Measurements from ENCODE around the gene STX18.
"Not testable (repeated sequence)": the region's sequence is repeated elsewhere in the genome, so short reads cannot be mapped to it uniquely, and the experiment has no call there.

STX18 gene

DNA sequence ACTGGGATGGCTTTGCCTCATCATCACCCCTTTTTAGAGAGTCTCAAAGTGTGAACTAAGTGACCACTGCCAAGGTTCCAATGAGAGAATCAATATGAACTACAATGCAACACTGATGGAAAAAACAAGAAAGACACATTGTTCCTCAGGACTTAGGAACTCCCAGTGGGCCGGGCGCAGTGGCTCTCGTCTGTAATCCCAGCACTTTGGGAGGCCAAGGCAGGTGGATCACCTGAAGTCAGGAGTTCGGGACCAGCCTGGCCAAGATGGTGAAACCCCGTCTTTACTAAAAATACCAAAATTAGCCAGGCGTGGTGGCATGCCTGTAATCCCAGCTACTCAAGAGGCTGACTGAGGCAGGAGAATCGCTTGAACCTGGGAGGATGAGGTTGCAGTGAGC is 119.7 kb downstream of the STX18 start:
- not testable (repeated sequence) for H3K27me3 ChIP-seq (ENCODE audit: control insufficient read depth, insufficient read depth, low read length); H3K4me3 ChIP-seq (ENCODE audit: low read length); DNase-seq (ENCODE audit: low read depth, low spot score); H3K27ac ChIP-seq (ENCODE audit: low read length); H3K9me3 ChIP-seq (ENCODE audit: control insufficient read depth, insufficient read depth, low read length)
- WGBS (ENCODE audit: insufficient coverage, insufficient read length): no CpG with 5 or more reads among the region's 7 CpGs
- Histone ChIP-seq H3K4me1 (ENCODE audit: control insufficient read depth, insufficient read depth, low read length) (peaks cover 16% of the 10 kb centered on the region), H3K36me3 (ENCODE audit: control insufficient read depth, insufficient read depth, low read length) (peaks cover 12% of the 10 kb centered on the region; the same call in 1 of the 2 replicates)

DNA sequence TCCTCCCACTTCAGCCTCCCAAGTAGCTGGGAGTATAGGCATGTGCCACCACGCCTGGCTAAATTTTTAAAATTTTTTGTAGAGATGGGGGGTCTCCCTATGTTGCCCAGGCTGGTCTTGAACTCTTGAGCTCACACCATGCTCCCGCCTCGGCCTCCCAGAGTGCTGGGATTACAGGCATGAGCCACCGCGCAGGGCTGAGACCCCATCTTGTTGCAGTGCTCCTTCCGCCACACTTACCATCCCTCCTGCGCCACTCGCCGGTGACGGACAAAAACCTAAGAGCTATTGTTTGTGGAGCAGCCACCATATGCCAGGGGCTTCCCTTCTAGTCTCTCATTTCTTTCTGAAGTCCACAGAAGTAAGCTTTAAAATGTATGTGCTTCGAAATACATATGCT is 120.5 kb downstream of the STX18 start:
- WGBS (ENCODE audit: insufficient coverage, insufficient read length): no CpG with 5 or more reads among the region's 11 CpGs
- H3K27ac ChIP-seq (ENCODE audit: low read length): no peak overlapping the region
- H3K9me3 ChIP-seq (ENCODE audit: control insufficient read depth, insufficient read depth, low read length): no peaks in the 10 kb centered on the region
- peaks cover 12% of the 10 kb centered on the region; the same call in 1 of the 2 replicates for H3K36me3 ChIP-seq (ENCODE audit: control insufficient read depth, insufficient read depth, low read length)
- H3K27me3 ChIP-seq (ENCODE audit: control insufficient read depth, insufficient read depth, low read length): no peaks in the 10 kb centered on the region
- no peak overlapping the region for H3K4me3 ChIP-seq (ENCODE audit: low read length)
- peaks cover 11% of the 10 kb centered on the region for H3K4me1 ChIP-seq (ENCODE audit: control insufficient read depth, insufficient read depth, low read length)
- DNase-seq (ENCODE audit: low read depth, low spot score): no peak

DNA sequence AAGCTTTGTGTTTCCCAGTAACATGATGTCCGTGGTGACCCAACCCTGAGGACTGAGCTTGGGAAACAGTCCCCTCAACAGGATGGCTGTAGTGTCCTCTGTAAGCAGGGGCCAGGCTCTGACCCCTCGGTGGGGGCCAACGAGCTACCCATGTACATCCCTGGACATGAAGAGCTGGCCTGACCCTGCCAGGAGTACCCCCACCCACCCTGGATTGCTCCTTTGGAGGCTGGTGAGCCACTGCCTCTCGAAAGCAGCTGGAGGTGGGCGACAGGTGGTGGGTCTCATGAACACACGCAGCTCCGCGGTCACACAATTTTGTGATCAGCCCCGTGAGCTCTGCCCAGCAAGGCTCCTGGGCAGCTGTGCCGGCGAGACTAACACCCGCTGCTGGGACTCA is 121.4 kb downstream of the STX18 start:
- DNase-seq (ENCODE audit: low read depth, low spot score): no peak
- no peaks in the 10 kb centered on the region for H3K9me3 ChIP-seq (ENCODE audit: control insufficient read depth, insufficient read depth, low read length)
- no CpG with 5 or more reads among the region's 12 CpGs for WGBS (ENCODE audit: insufficient coverage, insufficient read length)
- H3K36me3 ChIP-seq (ENCODE audit: control insufficient read depth, insufficient read depth, low read length): peaks cover 12% of the 10 kb centered on the region
- H3K27me3 ChIP-seq (ENCODE audit: control insufficient read depth, insufficient read depth, low read length): no peaks in the 10 kb centered on the region
- no peak overlapping the region for H3K27ac ChIP-seq (ENCODE audit: low read length)
- H3K4me1 ChIP-seq (ENCODE audit: control insufficient read depth, insufficient read depth, low read length): peaks cover 7% of the 10 kb centered on the region
- H3K4me3 ChIP-seq (ENCODE audit: low read length): no peak overlapping the region

DNA sequence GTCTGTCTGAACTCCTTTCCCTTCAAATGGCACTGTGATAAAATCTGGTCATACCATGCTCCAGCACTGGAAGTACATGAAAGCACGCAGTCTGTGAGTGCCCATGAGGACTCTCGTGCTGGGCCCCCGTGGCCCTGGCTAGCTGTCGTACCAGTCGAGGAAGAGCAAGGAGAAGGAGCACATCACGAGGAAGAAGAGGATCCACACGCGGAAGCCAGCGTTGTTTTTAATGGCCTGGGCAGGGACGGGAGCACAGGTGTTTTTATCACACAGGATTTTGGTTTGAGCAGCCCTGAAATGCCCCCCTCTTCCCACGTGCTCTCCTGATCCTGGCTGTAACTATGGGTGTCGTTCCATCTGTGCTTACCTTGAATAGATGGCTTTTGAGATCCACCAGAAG is 122.0 kb downstream of the STX18 start:
- WGBS (ENCODE audit: insufficient coverage, insufficient read length): no CpG with 5 or more reads among the region's 12 CpGs
- no peaks in the 10 kb centered on the region for H3K9me3 ChIP-seq (ENCODE audit: control insufficient read depth, insufficient read depth, low read length)
- peaks cover 7% of the 10 kb centered on the region for H3K4me1 ChIP-seq (ENCODE audit: control insufficient read depth, insufficient read depth, low read length)
- no peak overlapping the region for H3K27ac ChIP-seq (ENCODE audit: low read length)
- no peaks in the 10 kb centered on the region for H3K27me3 ChIP-seq (ENCODE audit: control insufficient read depth, insufficient read depth, low read length)
- no peak for DNase-seq (ENCODE audit: low read depth, low spot score)
- no peak overlapping the region for H3K4me3 ChIP-seq (ENCODE audit: low read length)
- H3K36me3 ChIP-seq (ENCODE audit: control insufficient read depth, insufficient read depth, low read length): peaks cover 12% of the 10 kb centered on the region

DNA sequence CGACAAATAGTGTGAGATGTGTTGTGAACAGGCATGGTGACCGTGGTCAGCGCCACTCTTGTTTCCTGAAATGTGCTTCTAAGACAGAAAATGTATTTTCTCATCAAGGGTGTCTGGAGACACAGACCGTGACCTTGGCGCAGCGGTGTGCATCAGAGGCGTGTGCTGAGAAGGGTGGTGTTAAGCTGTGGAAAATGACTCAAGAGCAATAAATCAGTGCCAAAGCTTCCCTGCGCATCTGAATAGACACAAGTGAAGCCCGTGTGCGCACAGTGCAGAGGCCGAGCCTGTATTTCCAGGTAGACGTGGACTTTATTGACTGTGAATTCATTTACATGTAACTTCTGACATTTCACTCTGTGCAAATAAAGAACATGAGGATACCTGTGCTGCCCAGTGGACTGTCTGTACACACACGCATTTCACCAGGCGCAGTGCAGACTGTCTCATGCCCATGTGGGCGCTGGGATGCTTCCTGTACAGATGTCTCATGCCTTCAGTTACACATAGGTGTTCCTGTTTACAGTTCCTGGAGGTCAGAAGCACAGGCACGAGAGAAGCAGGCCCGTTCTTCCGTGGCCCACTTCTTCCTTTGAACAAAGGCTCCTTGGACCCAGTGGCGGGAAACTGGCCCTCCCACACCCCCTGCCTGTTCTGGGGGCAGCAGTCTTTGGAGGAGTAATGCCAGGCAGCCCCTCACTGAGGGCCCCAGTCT is 123.0 kb downstream of the STX18 start:
- Histone ChIP-seq H3K27me3 (ENCODE audit: control insufficient read depth, insufficient read depth, low read length) (no peaks in the 10 kb centered on the region), H3K4me3 (ENCODE audit: low read length) (no peak overlapping the region), H3K4me1 (ENCODE audit: control insufficient read depth, insufficient read depth, low read length) (peaks cover 2% of the 10 kb centered on the region), H3K36me3 (ENCODE audit: control insufficient read depth, insufficient read depth, low read length) (peaks cover 12% of the 10 kb centered on the region), H3K27ac (ENCODE audit: low read length) (no peak overlapping the region), H3K9me3 (ENCODE audit: control insufficient read depth, insufficient read depth, low read length) (no peaks in the 10 kb centered on the region)
- DNase-seq (ENCODE audit: low read depth, low spot score): no peak
- whole genome bisulfite sequencing (ENCODE audit: insufficient coverage, insufficient read length): no CpG with 5 or more reads among the region's 19 CpGs

GRCh38 chr4:4417886-4418285 is 124.0 kb downstream of the STX18 start:
- Histone ChIP-seq H3K4me1 (ENCODE audit: control insufficient read depth, insufficient read depth, low read length) (no peaks in the 10 kb centered on the region), H3K9me3 (ENCODE audit: control insufficient read depth, insufficient read depth, low read length) (no peaks in the 10 kb centered on the region), H3K36me3 (ENCODE audit: control insufficient read depth, insufficient read depth, low read length) (peaks cover 12% of the 10 kb centered on the region), H3K27me3 (ENCODE audit: control insufficient read depth, insufficient read depth, low read length) (no peaks in the 10 kb centered on the region), H3K4me3 (ENCODE audit: low read length) (no peak overlapping the region), H3K27ac (ENCODE audit: low read length) (no peak overlapping the region)
- DNase-seq (ENCODE audit: low read depth, low spot score): no peak
- no CpG with 5 or more reads among the region's 7 CpGs for WGBS (ENCODE audit: insufficient coverage, insufficient read length)

- Histone ChIP-seq H3K4me3 (ENCODE audit: low read length) (no peak overlapping the region), H3K36me3 (ENCODE audit: control insufficient read depth, insufficient read depth, low read length) (peaks cover 12% of the 10 kb centered on the region), H3K27me3 (ENCODE audit: control insufficient read depth, insufficient read depth, low read length) (no peaks in the 10 kb centered on the region), H3K27ac (ENCODE audit: low read length) (no peak overlapping the region), H3K9me3 (ENCODE audit: control insufficient read depth, insufficient read depth, low read length) (no peaks in the 10 kb centered on the region), H3K4me1 (ENCODE audit: control insufficient read depth, insufficient read depth, low read length) (no peaks in the 10 kb centered on the region)
- no CpG with 5 or more reads among the region's 11 CpGs for WGBS (ENCODE audit: insufficient coverage, insufficient read length)
- no peak for DNase-seq (ENCODE audit: low read depth, low spot score)
Measured at GRCh38 chr4:4416981-4417380, 124.9 kb downstream of the STX18 start.

GRCh38 chr4:4415806-4416805 is 125.7 kb downstream of the STX18 start:
- no peaks in the 10 kb centered on the region for H3K4me1 ChIP-seq (ENCODE audit: control insufficient read depth, insufficient read depth, low read length)
- no peak overlapping the region for H3K4me3 ChIP-seq (ENCODE audit: low read length)
- H3K9me3 ChIP-seq (ENCODE audit: control insufficient read depth, insufficient read depth, low read length): no peaks in the 10 kb centered on the region
- H3K36me3 ChIP-seq (ENCODE audit: control insufficient read depth, insufficient read depth, low read length): peaks cover 12% of the 10 kb centered on the region
- no peaks in the 10 kb centered on the region for H3K27me3 ChIP-seq (ENCODE audit: control insufficient read depth, insufficient read depth, low read length)
- DNase-seq (ENCODE audit: low read depth, low spot score): no peak
- WGBS (ENCODE audit: insufficient coverage, insufficient read length): no CpG with 5 or more reads among the region's 27 CpGs
- no peak overlapping the region for H3K27ac ChIP-seq (ENCODE audit: low read length)

GRCh38 chr4:4415107-4415805 is 126.6 kb downstream of the STX18 start:
- WGBS (ENCODE audit: insufficient coverage, insufficient read length): no CpG with 5 or more reads among the region's 19 CpGs

GRCh38 chr4:4413806-4414205 is 128.0 kb downstream of the STX18 start:
- Histone ChIP-seq H3K4me3 (ENCODE audit: low read length) (no peak overlapping the region), H3K27me3 (ENCODE audit: control insufficient read depth, insufficient read depth, low read length) (no peaks in the 10 kb centered on the region)
- no CpG with 5 or more reads among the region's 7 CpGs for WGBS (ENCODE audit: insufficient coverage, insufficient read length)

More at GRCh38 chr4:4415107-4415805, 126.6 kb downstream of the STX18 start:
- H3K4me3 ChIP-seq (ENCODE audit: low read length): no peak overlapping the region
- H3K4me1 ChIP-seq (ENCODE audit: control insufficient read depth, insufficient read depth, low read length): no peaks in the 10 kb centered on the region
- no peak for DNase-seq (ENCODE audit: low read depth, low spot score)
- no peaks in the 10 kb centered on the region for H3K27me3 ChIP-seq (ENCODE audit: control insufficient read depth, insufficient read depth, low read length)
- H3K36me3 ChIP-seq (ENCODE audit: control insufficient read depth, insufficient read depth, low read length): peaks cover 9% of the 10 kb centered on the region; the same call in 1 of the 2 replicates
- H3K27ac ChIP-seq (ENCODE audit: low read length): no peak overlapping the region
- H3K9me3 ChIP-seq (ENCODE audit: control insufficient read depth, insufficient read depth, low read length): no peaks in the 10 kb centered on the region

More at GRCh38 chr4:4413806-4414205, 128.0 kb downstream of the STX18 start:
- no peak for DNase-seq (ENCODE audit: low read depth, low spot score)
- Histone ChIP-seq H3K9me3 (ENCODE audit: control insufficient read depth, insufficient read depth, low read length) (no peaks in the 10 kb centered on the region), H3K27ac (ENCODE audit: low read length) (no peak overlapping the region), H3K4me1 (ENCODE audit: control insufficient read depth, insufficient read depth, low read length) (peaks cover under 1% of the 10 kb centered on the region; the same call in 1 of the 2 replicates), H3K36me3 (ENCODE audit: control insufficient read depth, insufficient read depth, low read length) (peaks cover 7% of the 10 kb centered on the region; the same call in 1 of the 2 replicates)
